Measurements from ENCODE around the gene TKT.
"Not testable (repeated sequence)": the region's sequence is repeated elsewhere in the genome, so short reads cannot be mapped to it uniquely, and the experiment has no call there.

Gene TKT

DNA sequence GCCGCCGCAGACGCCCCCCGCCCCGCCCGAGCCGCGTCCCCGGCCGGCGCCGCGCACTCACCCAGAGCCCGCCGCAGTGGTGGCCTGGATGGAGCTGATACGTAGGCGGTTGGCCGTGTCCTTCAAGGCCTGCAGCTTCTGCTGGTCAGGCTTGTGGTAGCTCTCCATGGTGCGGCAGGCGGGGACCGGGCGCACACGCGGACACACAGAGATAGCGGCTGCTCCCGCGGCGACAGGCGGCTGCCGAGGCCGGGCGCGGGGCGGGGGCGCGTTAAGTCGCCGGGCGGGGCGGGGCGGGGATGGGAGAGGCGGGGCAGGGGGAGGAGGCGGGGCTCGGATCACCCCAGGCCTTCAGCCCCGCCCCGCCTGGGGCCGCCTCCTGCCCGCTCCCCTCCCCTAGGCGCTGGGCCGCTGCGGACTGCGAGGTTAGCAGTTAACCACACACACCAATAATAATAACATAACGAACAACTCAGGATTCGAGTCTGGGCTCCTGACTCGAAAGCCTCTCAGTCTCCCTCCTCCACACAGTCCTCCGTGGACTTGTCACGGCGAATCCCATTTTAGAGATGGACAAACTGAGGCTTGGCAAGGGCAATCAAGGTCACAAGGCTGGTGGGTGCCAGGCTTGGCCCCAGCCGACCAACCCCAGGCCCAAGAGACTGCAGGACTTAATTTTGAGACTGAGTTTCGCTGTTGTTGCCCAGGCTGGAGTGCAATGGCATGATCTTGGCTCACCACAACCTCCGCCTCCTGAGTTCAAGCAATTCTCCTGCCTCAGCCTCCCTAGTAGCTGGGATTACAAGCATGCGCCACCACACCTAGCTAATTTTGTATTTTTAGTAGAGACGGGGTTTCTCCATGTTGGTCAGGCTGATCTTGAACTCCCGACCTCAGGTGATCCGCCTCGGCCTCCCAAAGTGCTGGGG lies at the start of gene TKT:
TSS of gene TKT (minus strand) at position 248 of the 929 bp plus-strand sequence. CDS start at position 168, 80 bp downstream.
- ATAC-seq, result peak; percentile 78
- Mint-ChIP-seq H3K9me3 (no peaks in the 10 kb centered on the region), H3K4me3 (peak within 1 kb of the TSS; percentile 91), H3K27me3 (no peaks in the 10 kb centered on the region), H3K4me1 (peaks cover 35% of the 10 kb centered on the region), H3K27ac (peak within 1 kb of the TSS; percentile 88), H3K36me3 (ENCODE audit: low read depth) (peaks cover 25% of the 10 kb centered on the region)
- peak; percentile 84 for DNase-seq

DNA sequence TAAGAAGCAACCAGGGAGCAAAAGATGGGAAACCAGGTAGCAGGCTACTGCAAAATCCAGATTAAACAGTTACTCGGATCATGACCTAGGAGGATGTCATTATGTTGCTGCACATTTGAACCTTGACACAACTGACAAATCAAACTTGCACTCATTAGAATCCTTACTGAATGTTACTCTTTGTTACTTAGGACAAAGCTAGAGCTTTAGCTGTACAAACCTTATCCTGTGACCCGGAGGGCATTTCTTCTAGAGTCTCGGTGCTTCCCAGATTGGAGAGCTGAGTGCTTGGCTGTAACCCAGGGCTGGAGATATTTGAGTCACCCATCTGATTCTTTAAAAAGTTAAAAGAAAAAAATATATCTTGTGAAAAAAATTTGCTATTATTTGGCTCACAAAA lies 48.1 kb upstream of the TKT start:
- Mint-ChIP-seq H3K4me1 (no peaks in the 10 kb centered on the region), H3K9me3 (no peaks in the 10 kb centered on the region), H3K27ac (no peak overlapping the region), H3K4me3 (no peak overlapping the region), H3K36me3 (ENCODE audit: low read depth) (peaks cover 32% of the 10 kb centered on the region), H3K27me3 (no peaks in the 10 kb centered on the region)
- DNase-seq, result no peak
- ATAC-seq, result no peak

GRCh38 chr3:53303549-53303948 lies 47.7 kb upstream of the TKT start:
- no peak for ATAC-seq

DNA sequence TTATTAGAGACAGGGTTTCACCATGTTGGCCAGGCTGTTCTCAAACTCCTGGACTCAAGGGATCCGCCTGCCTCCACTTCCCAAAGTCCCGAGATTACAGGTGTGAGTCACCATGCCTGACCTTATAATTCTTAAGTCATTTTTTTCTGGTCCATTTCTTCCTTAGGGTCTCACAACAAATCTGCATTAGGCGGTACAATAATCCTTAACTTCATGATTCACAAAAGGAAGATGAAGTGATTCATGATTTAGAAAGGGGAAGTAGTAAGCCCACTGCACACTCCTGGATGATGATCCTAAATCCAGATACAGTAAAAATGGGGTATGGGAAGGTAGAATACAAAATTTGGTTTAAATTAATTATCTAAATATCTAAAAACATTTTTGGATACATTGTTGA lies 45.0 kb upstream of the TKT start:
- H3K27me3 Mint-ChIP-seq, result no peaks in the 10 kb centered on the region
- DNase-seq (no peak), ATAC-seq (no peak)
- no peak overlapping the region for H3K4me3 Mint-ChIP-seq
- H3K9me3 Mint-ChIP-seq, result no peaks in the 10 kb centered on the region
- H3K27ac Mint-ChIP-seq, result no peak overlapping the region
- no peaks in the 10 kb centered on the region for H3K4me1 Mint-ChIP-seq
- peaks cover 26% of the 10 kb centered on the region for H3K36me3 Mint-ChIP-seq (ENCODE audit: low read depth)

More at GRCh38 chr3:53303549-53303948, 47.7 kb upstream of the TKT start:
- Mint-ChIP-seq H3K4me3 (no peak overlapping the region), H3K4me1 (no peaks in the 10 kb centered on the region), H3K27me3 (no peaks in the 10 kb centered on the region), H3K9me3 (no peaks in the 10 kb centered on the region), H3K36me3 (ENCODE audit: low read depth) (peaks cover 29% of the 10 kb centered on the region), H3K27ac (no peak overlapping the region)
- DNase-seq, result no peak

- H3K4me1 Mint-ChIP-seq, H3K4me3 Mint-ChIP-seq, H3K9me3 Mint-ChIP-seq: not testable (repeated sequence)
Measured at GRCh38 chr3:53299611-53300023, 43.8 kb upstream of the TKT start.

GRCh38 chr3:53295410-53295809 lies 39.6 kb upstream of the TKT start:
- ATAC-seq (no peak), DNase-seq (no peak)
- no peak overlapping the region for H3K4me3 Mint-ChIP-seq
- no peaks in the 10 kb centered on the region for H3K4me1 Mint-ChIP-seq
- H3K9me3 Mint-ChIP-seq, result no peaks in the 10 kb centered on the region
- peaks cover 10% of the 10 kb centered on the region for H3K36me3 Mint-ChIP-seq (ENCODE audit: low read depth)
- no peak overlapping the region for H3K27ac Mint-ChIP-seq
- H3K27me3 Mint-ChIP-seq, result no peaks in the 10 kb centered on the region

More at GRCh38 chr3:53299611-53300023, 43.8 kb upstream of the TKT start:
- H3K36me3 Mint-ChIP-seq (ENCODE audit: low read depth), result peaks cover 25% of the 10 kb centered on the region
- peak; percentile 46 for ATAC-seq
- H3K27ac Mint-ChIP-seq, H3K27me3 Mint-ChIP-seq, DNase-seq: not testable (repeated sequence)

DNA sequence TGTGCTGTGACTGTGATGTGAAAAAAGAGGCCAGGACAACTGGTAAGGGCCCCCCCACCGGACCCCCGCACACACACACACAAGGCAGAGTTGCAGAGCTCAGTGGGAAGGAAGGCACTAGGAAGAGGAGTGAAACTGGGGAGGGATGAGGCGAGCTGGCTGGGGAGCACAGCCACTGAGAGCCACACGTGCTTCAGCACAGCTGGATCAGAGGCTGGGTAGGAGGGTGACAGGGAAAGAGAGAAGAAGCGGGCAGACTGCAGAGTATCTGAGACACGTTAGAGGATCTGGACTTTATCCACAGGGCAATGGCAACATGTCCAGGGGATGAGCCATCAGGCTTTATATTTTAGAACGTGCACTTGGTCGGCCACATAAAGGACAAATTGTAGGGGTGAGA lies 38.0 kb upstream of the TKT start:
- no peak overlapping the region for H3K27ac Mint-ChIP-seq
- no peak overlapping the region for H3K4me3 Mint-ChIP-seq
- DNase-seq (no peak), ATAC-seq (no peak)
- H3K36me3 Mint-ChIP-seq (ENCODE audit: low read depth), result peaks cover 4% of the 10 kb centered on the region
- H3K4me1 Mint-ChIP-seq, result no peaks in the 10 kb centered on the region
- H3K27me3 Mint-ChIP-seq, result no peaks in the 10 kb centered on the region
- no peaks in the 10 kb centered on the region for H3K9me3 Mint-ChIP-seq

DNA sequence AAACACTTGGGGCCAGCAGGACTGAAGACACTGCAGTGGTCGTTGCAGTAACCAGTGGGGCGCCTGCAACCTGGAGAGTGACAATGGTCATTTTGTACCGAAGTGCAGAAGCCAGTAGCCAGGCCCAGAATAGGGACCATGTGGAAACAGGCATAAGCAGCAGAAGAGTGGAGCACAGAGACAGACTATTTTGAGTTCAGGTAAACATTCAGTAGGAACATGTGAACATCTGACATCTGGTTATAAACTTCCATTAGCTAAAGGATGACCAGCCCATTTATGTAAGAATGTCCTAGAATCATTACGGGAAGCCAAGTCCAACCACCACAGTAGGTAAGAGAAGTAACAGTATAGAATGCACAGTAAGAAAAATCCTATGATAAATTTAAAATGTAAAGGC lies 32.4 kb upstream of the TKT start:
- Mint-ChIP-seq H3K36me3 (ENCODE audit: low read depth) (peaks cover 16% of the 10 kb centered on the region), H3K9me3 (no peaks in the 10 kb centered on the region), H3K27me3 (no peaks in the 10 kb centered on the region), H3K4me1 (peaks cover 10% of the 10 kb centered on the region), H3K4me3 (no peak overlapping the region), H3K27ac (no peak overlapping the region)
- ATAC-seq (no peak), DNase-seq (no peak)

DNA sequence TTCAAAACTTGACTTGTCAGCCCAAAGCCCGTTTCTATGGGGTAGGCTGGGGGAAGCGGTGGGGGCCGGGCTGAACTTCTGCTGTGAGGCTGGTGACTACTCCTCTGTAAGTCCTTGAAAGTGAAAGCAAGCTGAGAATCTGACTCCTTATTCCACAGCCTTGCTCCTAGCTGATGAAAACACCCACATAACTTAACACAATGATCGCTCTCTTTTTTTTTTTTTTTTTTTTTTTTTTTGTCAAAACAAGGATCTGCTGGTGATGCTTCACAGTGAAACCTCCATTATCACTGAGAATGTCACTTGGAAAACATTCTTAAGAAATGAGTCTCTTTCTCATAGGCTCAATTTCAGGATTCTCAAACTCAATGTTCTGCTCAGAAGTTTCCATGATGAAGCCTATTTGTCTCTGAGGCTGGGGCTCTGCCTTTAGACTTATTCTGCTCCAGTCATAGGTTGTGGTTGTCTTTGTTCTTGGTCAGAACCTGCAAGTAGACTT lies 31.4 kb upstream of the TKT start:
- DNase-seq (no peak), ATAC-seq (peak; percentile 84)
- H3K36me3 Mint-ChIP-seq (ENCODE audit: low read depth), result peaks cover 18% of the 10 kb centered on the region
- H3K4me1 Mint-ChIP-seq, result peaks cover 10% of the 10 kb centered on the region
- no peaks in the 10 kb centered on the region for H3K27me3 Mint-ChIP-seq
- no peak overlapping the region for H3K4me3 Mint-ChIP-seq
- no peaks in the 10 kb centered on the region for H3K9me3 Mint-ChIP-seq
- peak overlapping the region; percentile 86 for H3K27ac Mint-ChIP-seq

GRCh38 chr3:53286727-53287126 lies 30.9 kb upstream of the TKT start:
- Mint-ChIP-seq H3K4me3 (no peak overlapping the region), H3K4me1 (peaks cover 10% of the 10 kb centered on the region), H3K36me3 (ENCODE audit: low read depth) (peaks cover 18% of the 10 kb centered on the region), H3K27ac (peak overlapping the region; percentile 86), H3K9me3 (no peaks in the 10 kb centered on the region), H3K27me3 (no peaks in the 10 kb centered on the region)
- ATAC-seq (no peak), DNase-seq (no peak)

DNA sequence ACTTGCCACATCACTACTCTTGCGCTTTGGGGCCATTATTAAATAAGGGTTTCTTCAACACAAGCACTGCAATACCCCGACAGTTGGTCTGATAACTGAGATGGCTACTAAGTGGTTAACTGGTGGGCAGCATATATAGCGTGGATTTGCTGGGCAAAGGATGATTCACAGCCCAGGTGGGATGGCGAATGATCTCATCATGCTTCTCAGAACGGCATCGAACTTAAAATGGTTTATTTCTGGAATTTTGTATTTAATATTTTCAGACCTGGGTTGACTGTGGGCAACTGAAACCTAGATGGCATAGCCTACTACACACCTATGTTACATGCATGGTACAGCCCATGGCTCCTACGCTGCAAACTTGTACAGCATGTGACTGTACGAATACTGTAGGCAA lies 26.8 kb upstream of the TKT start:
- peaks cover 12% of the 10 kb centered on the region for H3K36me3 Mint-ChIP-seq (ENCODE audit: low read depth)
- DNase-seq, result no peak
- no peak for ATAC-seq
- H3K9me3 Mint-ChIP-seq, result no peaks in the 10 kb centered on the region
- H3K4me1 Mint-ChIP-seq, result peaks cover 7% of the 10 kb centered on the region
- no peak overlapping the region for H3K27ac Mint-ChIP-seq
- H3K27me3 Mint-ChIP-seq, result no peaks in the 10 kb centered on the region
- no peak overlapping the region for H3K4me3 Mint-ChIP-seq

DNA sequence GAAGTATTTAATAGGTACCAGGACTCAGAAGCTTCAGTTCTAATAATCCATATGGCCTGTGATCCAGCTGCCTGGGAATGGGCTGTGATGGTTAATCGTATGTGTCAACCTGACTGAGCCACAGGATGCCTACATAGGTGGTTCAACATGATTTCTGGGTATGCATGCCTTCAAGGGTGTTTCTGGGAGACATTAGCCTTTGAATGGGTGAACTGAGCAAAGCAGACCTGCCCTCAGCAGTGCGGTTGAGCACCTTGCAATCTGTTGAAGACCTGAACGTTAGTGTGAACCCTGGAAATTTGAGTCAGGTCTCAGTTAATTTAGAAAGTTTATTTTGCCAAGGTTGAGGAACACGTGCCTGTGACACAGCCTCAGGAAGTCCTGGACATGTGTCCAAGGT lies 22.8 kb upstream of the TKT start:
- ATAC-seq, result no peak
- H3K4me3 Mint-ChIP-seq, result no peak overlapping the region

DNA sequence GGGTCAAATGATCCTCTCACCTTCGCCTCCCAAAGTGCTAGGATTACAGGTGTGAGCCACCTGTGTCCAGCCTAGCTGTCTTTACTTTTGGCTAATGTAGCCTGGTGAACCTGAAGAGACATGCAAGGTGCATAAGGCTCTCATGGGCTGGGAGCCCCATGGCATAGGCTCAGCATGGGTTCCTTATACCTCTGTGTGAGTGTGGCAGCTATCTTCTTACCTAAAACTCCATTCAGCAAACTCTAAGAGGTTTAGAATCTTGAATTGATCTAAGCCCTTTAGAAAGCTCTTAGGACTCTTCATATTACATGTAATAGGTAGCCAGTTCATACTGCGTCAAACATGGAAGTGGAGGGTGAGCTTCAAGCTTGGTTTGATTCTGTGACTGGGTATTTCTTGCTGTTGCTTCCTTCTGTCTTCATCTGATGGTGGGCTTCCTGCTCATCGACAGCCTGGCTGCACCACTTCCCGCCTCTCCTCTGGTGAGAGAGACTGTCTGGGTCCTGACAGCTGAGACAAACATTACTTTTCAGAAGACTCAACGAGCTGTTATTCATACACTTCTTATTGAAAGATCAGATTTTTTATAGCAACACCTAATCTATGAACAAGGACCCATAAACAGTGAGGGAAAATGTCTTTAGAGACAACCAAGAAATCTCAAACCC lies 19.2 kb upstream of the TKT start:
- H3K36me3 Mint-ChIP-seq (ENCODE audit: low read depth), result no peaks in the 10 kb centered on the region
- peaks cover 2% of the 10 kb centered on the region for H3K27me3 Mint-ChIP-seq
- H3K9me3 Mint-ChIP-seq, result no peaks in the 10 kb centered on the region
- H3K4me3 Mint-ChIP-seq, result no peak overlapping the region
- H3K27ac Mint-ChIP-seq, result peak overlapping the region; percentile 32
- no peak for DNase-seq
- peaks cover 16% of the 10 kb centered on the region for H3K4me1 Mint-ChIP-seq
- ATAC-seq, result peak; percentile 7

More for the DNA sequence above, 22.8 kb upstream of the TKT start:
- Mint-ChIP-seq H3K27ac (no peak overlapping the region), H3K4me1 (peaks cover 10% of the 10 kb centered on the region), H3K27me3 (no peaks in the 10 kb centered on the region), H3K9me3 (no peaks in the 10 kb centered on the region), H3K36me3 (ENCODE audit: low read depth) (peaks cover 5% of the 10 kb centered on the region)
- no peak for DNase-seq

DNA sequence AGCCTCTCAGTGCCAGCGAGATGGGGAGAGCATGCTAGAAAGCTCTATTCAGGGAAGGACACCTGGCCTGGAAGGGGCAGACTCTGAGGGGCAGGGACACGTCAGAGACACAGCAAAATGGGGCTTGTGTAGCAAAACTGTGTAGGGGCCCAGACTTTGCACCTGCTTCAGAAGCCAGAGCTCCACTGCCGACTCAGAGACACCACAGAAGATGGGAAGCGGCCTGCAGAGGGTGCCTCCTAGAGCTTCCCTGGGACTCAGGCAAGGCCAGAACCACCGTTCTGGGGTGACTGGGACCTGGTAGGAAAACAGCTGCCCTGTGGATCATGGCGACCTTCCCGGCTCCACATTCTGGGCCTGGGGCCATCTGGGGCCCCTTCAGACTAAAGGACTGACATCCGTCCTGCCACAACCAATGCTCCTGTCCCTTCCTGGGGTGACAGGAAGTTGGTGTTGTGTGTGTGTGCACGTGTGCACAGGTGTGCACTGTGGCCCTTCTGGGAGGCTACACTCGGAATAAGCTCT lies 17.4 kb upstream of the TKT start:
- H3K36me3 Mint-ChIP-seq (ENCODE audit: low read depth), result no peaks in the 10 kb centered on the region
- peaks cover 21% of the 10 kb centered on the region for H3K4me1 Mint-ChIP-seq
- no peak overlapping the region for H3K4me3 Mint-ChIP-seq
- no peak for DNase-seq
- ATAC-seq, result no peak
- H3K27ac Mint-ChIP-seq, result no peak overlapping the region
- no peaks in the 10 kb centered on the region for H3K9me3 Mint-ChIP-seq
- H3K27me3 Mint-ChIP-seq, result peaks cover 2% of the 10 kb centered on the region

Measured in activated naive CD8-positive, alpha-beta T cell treated with anti-CD3 and anti-CD28 coated beads, Interleukin-2, amount 50 U/mL, for 24 hours (primary cell).